SKM-1 treated with dmso at 0.1 percent for 144 hours (cell line): ENCODE measurements around the gene CCDC178.
"Not testable (repeated sequence)": the region's sequence is repeated elsewhere in the genome, so short reads cannot be mapped to it uniquely, and the experiment has no call there.

Experiments
- DNase-seq: peaks from one replicate; lab custom pipeline; 2025; ENCODE audit not compliant: unreplicated experiment; lab: John Stamatoyannopoulos, UW

Gene CCDC178

GRCh38 chr18:33440060-33441043, at the start of gene CCDC178:
Gene CCDC178, minus strand, starts transcription at chr18:33440721. Its CDS starts 28,633 bp downstream, at chr18:33412088.
- DNase-seq = peak; percentile 60

- no peak for DNase-seq
Observed at GRCh38 chr18:33483908-33484307, 43.4 kb upstream of the CCDC178 start.

GRCh38 chr18:33472509-33472908, 32.0 kb upstream of the CCDC178 start:
- no peak for DNase-seq

- no peak for DNase-seq
Observed at GRCh38 chr18:33470216-33470615, 29.7 kb upstream of the CCDC178 start.

GRCh38 chr18:33469699-33470098, 29.2 kb upstream of the CCDC178 start:
- no peak for DNase-seq

- DNase-seq = no peak
Observed at GRCh38 chr18:33467531-33467930, 27.0 kb upstream of the CCDC178 start.

GRCh38 chr18:33466822-33467221, 26.3 kb upstream of the CCDC178 start:
- DNase-seq = no peak

GRCh38 chr18:33460681-33461080, 20.2 kb upstream of the CCDC178 start:
- DNase-seq = no peak

- DNase-seq = no peak
Observed at GRCh38 chr18:33459612-33460011, 19.1 kb upstream of the CCDC178 start.

- no peak for DNase-seq
Observed at GRCh38 chr18:33446604-33447003, 6.1 kb upstream of the CCDC178 start.

GRCh38 chr18:33444709-33445108, 4.2 kb upstream of the CCDC178 start:
- no peak for DNase-seq

- no peak for DNase-seq
Observed at GRCh38 chr18:33432857-33433256, 7.7 kb downstream of the CCDC178 start.

GRCh38 chr18:33427549-33427948, 13.0 kb downstream of the CCDC178 start:
- no peak for DNase-seq

GRCh38 chr18:33424266-33424946, 16.1 kb downstream of the CCDC178 start:
- no peak for DNase-seq

GRCh38 chr18:33421225-33421624, 19.3 kb downstream of the CCDC178 start:
- no peak for DNase-seq

GRCh38 chr18:33404244-33404873, 36.2 kb downstream of the CCDC178 start:
- peak; percentile 34 for DNase-seq

GRCh38 chr18:33398939-33399338, 41.6 kb downstream of the CCDC178 start:
- DNase-seq = not testable (repeated sequence)

GRCh38 chr18:33375829-33376228, 64.7 kb downstream of the CCDC178 start:
- no peak for DNase-seq

- DNase-seq = no peak
Observed at GRCh38 chr18:33372442-33372841, 68.1 kb downstream of the CCDC178 start.

- DNase-seq = no peak
Observed at GRCh38 chr18:33369711-33370449, 70.6 kb downstream of the CCDC178 start.

- DNase-seq = no peak
Observed at GRCh38 chr18:33356735-33357134, 83.8 kb downstream of the CCDC178 start.
